NCI-H1092 (cell line): ENCODE data around the gene NCDN.

ENCODE experiments used
- DNase-seq: peaks from one replicate; lab custom pipeline; 2025; lab: John Stamatoyannopoulos, UW

NCDN gene

GRCh38 chr1:35592991-35593769 lies 35.6 kb downstream of the NCDN start:
- no peak for DNase-seq

DNA sequence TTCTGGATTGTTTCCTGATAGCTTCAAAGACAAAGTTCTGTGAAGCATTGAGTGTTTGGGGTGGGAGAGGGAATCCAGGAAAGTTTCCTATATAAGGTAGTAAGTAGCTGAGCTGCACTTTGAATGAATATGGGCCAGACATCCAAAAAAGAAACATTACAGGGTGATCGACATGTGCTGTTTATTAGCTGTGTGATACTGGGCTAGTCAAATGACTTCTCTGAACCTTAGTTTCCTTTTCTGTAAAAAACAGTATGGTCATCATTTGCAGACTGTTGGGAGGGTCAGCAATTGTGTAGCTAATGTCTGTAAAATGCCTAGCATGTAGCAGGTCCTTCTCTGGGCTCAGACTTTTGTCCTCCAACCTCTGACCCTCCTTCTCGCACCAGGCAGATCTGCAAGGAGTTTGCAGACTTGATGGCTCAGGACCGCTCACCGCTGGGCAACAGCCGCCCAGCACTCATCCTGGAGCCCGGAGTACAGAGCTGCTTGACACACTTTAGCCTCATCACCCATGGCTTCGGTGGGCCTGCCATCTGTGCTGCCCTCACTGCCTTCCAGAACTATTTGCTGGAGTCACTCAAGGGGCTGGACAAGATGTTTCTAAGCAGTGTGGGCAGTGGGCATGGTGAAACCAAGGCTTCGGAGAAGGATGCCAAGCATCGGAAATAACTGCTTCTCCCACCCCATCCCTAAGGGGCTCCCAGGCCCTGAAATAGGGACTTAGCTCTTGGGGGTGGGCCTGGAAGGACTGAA lies 36.6 kb downstream of the NCDN start:
- DNase-seq, result no peak

- DNase-seq, result no peak
These were observed 38.1 kb downstream of the NCDN start for GRCh38 chr1:35595684-35596083.

DNA sequence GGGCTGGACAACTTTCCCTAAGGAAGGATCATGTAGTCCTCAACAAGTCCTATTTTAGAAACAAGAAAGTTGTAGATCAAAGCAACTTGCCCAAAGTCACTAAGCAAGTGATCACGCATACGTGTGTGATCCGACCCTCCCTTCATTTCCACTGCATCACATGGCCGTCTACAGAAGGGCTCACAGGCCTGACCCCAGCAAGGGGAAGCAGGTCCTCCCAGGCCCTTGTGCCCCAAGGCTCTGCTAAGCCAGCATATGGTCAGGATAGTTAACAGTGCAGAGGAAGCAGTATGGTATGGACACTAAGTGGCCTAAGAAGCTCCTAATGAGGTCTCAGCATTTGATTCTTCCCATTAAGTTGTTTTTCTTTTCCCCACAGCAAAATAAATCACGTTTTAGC lies 40.3 kb downstream of the NCDN start:
- DNase-seq, result no peak

DNA sequence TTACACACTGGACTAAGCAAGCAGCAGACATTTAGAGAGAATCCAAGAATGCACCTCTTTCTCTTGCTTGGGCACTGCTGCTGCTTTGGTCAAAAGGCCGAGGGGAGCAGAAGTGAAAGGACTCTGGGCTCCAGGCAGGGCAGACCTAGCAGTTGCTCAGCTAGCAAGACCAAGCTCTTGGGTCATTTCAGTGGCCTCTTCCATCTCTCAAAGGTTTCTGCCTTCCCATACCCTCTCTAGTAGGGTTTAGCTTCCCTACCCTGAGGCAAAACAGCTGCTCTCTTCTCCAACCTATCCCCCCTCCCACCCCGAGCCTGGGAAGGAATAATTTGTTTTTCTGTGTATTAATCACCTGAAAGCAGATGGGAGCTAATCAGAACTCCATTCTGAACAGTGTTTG lies 41.3 kb downstream of the NCDN start:
- no peak for DNase-seq

- no peak for DNase-seq
These were observed 41.8 kb downstream of the NCDN start for GRCh38 chr1:35599411-35599810.

GRCh38 chr1:35600593-35600992 lies 43.0 kb downstream of the NCDN start:
- DNase-seq, result no peak

GRCh38 chr1:35603468-35603867 lies 45.9 kb downstream of the NCDN start:
- no peak for DNase-seq

DNA sequence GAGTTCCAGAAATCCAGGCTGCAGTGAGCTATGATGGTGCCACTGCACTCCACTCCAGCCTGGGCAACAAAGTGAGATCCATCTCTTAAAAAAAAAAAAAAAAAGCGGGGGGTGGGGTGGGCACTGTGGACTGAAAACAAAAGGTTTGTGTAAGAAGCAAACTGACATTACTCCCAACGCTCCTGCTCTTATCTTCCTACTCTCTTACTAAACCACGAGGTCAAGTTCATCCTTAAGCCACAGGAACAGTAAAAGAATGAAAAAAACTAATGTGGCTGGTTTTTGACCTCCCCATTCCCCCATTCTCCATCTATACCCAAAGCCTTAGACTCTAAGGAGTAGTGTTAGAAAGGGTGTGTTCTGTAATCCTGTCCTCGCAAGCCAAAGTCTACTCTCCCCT lies 46.3 kb downstream of the NCDN start:
- DNase-seq, result no peak

- DNase-seq, result no peak
These were observed 47.7 kb downstream of the NCDN start for GRCh38 chr1:35605071-35605866.

DNA sequence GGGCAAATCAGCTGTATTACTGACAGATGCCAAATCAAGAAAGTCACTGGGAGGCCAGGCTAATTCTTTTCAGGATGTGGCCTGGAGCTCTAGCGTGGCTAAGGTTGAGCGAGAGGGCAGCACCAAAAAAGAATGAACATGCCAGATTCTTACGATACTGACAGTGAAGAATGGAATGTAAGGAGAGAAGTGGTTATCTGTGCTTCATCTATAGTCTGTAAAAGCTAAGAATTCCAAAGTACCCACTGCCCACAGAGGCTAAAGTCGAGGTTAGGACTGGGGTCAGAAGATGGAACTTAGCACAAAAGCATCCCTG lies 48.2 kb downstream of the NCDN start:
- DNase-seq, result no peak

DNA sequence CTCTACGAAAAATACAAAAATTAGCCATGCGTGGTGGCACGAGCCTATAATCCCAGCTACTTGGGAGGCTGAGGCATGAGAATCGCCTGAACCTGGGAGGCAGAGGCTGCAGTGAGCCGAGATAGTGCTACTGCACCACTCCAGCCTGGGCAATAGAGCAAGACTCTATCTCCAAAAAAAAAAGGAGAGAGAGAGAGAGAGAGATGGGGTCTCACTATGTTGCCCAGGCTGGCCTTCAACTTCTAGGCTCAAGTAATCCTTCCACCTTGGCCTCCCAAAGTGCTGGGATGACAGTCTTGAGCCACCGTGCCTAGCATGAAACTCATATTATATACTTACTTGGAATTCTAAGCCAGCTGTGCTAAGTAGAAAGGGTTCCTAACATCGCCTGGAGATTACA lies 54.1 kb downstream of the NCDN start:
- DNase-seq, result no peak

- DNase-seq, result no peak
These were observed 57.8 kb downstream of the NCDN start for GRCh38 chr1:35615440-35615839.
